ENCODE measurements around the gene DYNC1I2.
A peak's percentile ranks its signal among the peaks of the same experiment; 100 is the strongest.

DYNC1I2 gene

GRCh38 chr2:171675810-171676345 lies 11.4 kb upstream of the DYNC1I2 start:
- H3K4me3 ChIP-seq (ENCODE audit: low read length), result no peak overlapping the region
- H3K27me3 ChIP-seq (ENCODE audit: control insufficient read depth, insufficient read depth, low read length), result no peaks in the 10 kb centered on the region
- H3K9me3 ChIP-seq (ENCODE audit: control insufficient read depth, insufficient read depth, low read length), result no peaks in the 10 kb centered on the region
- no peaks in the 10 kb centered on the region for H3K4me1 ChIP-seq (ENCODE audit: control insufficient read depth, insufficient read depth, low read length)
- DNase-seq (ENCODE audit: low read depth, low spot score), result no peak
- no peak overlapping the region for H3K27ac ChIP-seq (ENCODE audit: low read length)
- no peaks in the 10 kb centered on the region for H3K36me3 ChIP-seq (ENCODE audit: control insufficient read depth, insufficient read depth, low read length)
- no CpG with 5 or more reads among the region's 7 CpGs for WGBS (ENCODE audit: insufficient coverage, insufficient read length)

- Histone ChIP-seq H3K36me3 (ENCODE audit: control insufficient read depth, insufficient read depth, low read length) (no peaks in the 10 kb centered on the region), H3K27me3 (ENCODE audit: control insufficient read depth, insufficient read depth, low read length) (no peaks in the 10 kb centered on the region), H3K27ac (ENCODE audit: low read length) (no peak overlapping the region), H3K4me3 (ENCODE audit: low read length) (no peak overlapping the region), H3K9me3 (ENCODE audit: control insufficient read depth, insufficient read depth, low read length) (no peaks in the 10 kb centered on the region), H3K4me1 (ENCODE audit: control insufficient read depth, insufficient read depth, low read length) (no peaks in the 10 kb centered on the region)
- no CpG with 5 or more reads among the region's 1 CpG for WGBS (ENCODE audit: insufficient coverage, insufficient read length)
- DNase-seq (ENCODE audit: low read depth, low spot score), result no peak
Measured at GRCh38 chr2:171678619-171679018, 8.7 kb upstream of the DYNC1I2 start.

GRCh38 chr2:171688129-171688465 lies 828 bp downstream of the DYNC1I2 start:
- WGBS (ENCODE audit: insufficient coverage, insufficient read length), result no CpG with 5 or more reads among the region's 10 CpGs

GRCh38 chr2:171692331-171692730 lies 5.1 kb downstream of the DYNC1I2 start:
- DNase-seq (ENCODE audit: low read depth, low spot score), result no peak
- Histone ChIP-seq H3K36me3 (ENCODE audit: control insufficient read depth, insufficient read depth, low read length) (no peaks in the 10 kb centered on the region), H3K27ac (ENCODE audit: low read length) (no peak overlapping the region), H3K4me1 (ENCODE audit: control insufficient read depth, insufficient read depth, low read length) (no peaks in the 10 kb centered on the region), H3K9me3 (ENCODE audit: control insufficient read depth, insufficient read depth, low read length) (no peaks in the 10 kb centered on the region), H3K4me3 (ENCODE audit: low read length) (no peak overlapping the region), H3K27me3 (ENCODE audit: control insufficient read depth, insufficient read depth, low read length) (no peaks in the 10 kb centered on the region)
- no CpG with 5 or more reads among the region's 1 CpG for WGBS (ENCODE audit: insufficient coverage, insufficient read length)

More at GRCh38 chr2:171688129-171688465, 828 bp downstream of the DYNC1I2 start:
- Histone ChIP-seq H3K36me3 (ENCODE audit: control insufficient read depth, insufficient read depth, low read length) (no peaks in the 10 kb centered on the region), H3K4me3 (ENCODE audit: low read length) (peak overlapping the region; percentile 82), H3K27ac (ENCODE audit: low read length) (no peak overlapping the region), H3K9me3 (ENCODE audit: control insufficient read depth, insufficient read depth, low read length) (no peaks in the 10 kb centered on the region), H3K27me3 (ENCODE audit: control insufficient read depth, insufficient read depth, low read length) (no peaks in the 10 kb centered on the region), H3K4me1 (ENCODE audit: control insufficient read depth, insufficient read depth, low read length) (no peaks in the 10 kb centered on the region)
- no peak for DNase-seq (ENCODE audit: low read depth, low spot score)

GRCh38 chr2:171702781-171703556 lies 15.7 kb downstream of the DYNC1I2 start:
- H3K4me1 ChIP-seq (ENCODE audit: control insufficient read depth, insufficient read depth, low read length), result no peaks in the 10 kb centered on the region
- H3K36me3 ChIP-seq (ENCODE audit: control insufficient read depth, insufficient read depth, low read length), result 0 out of 2 replicates have a peak, but pooled peaks cover 2% of the 10 kb centered on the region
- no CpG with 5 or more reads among the region's 7 CpGs for WGBS (ENCODE audit: insufficient coverage, insufficient read length)
- no peak overlapping the region for H3K4me3 ChIP-seq (ENCODE audit: low read length)
- no peaks in the 10 kb centered on the region for H3K9me3 ChIP-seq (ENCODE audit: control insufficient read depth, insufficient read depth, low read length)
- no peaks in the 10 kb centered on the region for H3K27me3 ChIP-seq (ENCODE audit: control insufficient read depth, insufficient read depth, low read length)
- no peak overlapping the region for H3K27ac ChIP-seq (ENCODE audit: low read length)
- DNase-seq (ENCODE audit: low read depth, low spot score), result no peak

GRCh38 chr2:171703574-171704347 lies 16.5 kb downstream of the DYNC1I2 start:
- no peaks in the 10 kb centered on the region for H3K27me3 ChIP-seq (ENCODE audit: control insufficient read depth, insufficient read depth, low read length)
- H3K9me3 ChIP-seq (ENCODE audit: control insufficient read depth, insufficient read depth, low read length), result no peaks in the 10 kb centered on the region
- 100% methylated on average over 1 of the region's 4 CpGs for WGBS (ENCODE audit: insufficient coverage, insufficient read length)

GRCh38 chr2:171706152-171706803 lies 19.0 kb downstream of the DYNC1I2 start:
- H3K36me3 ChIP-seq (ENCODE audit: control insufficient read depth, insufficient read depth, low read length), result no peaks in the 10 kb centered on the region
- no peaks in the 10 kb centered on the region for H3K9me3 ChIP-seq (ENCODE audit: control insufficient read depth, insufficient read depth, low read length)
- H3K27ac ChIP-seq (ENCODE audit: low read length), result no peak overlapping the region
- no peak overlapping the region for H3K4me3 ChIP-seq (ENCODE audit: low read length)
- WGBS (ENCODE audit: insufficient coverage, insufficient read length), result no CpG with 5 or more reads among the region's 2 CpGs
- H3K27me3 ChIP-seq (ENCODE audit: control insufficient read depth, insufficient read depth, low read length), result no peaks in the 10 kb centered on the region
- DNase-seq (ENCODE audit: low read depth, low spot score), result no peak
- H3K4me1 ChIP-seq (ENCODE audit: control insufficient read depth, insufficient read depth, low read length), result no peaks in the 10 kb centered on the region

More at GRCh38 chr2:171703574-171704347, 16.5 kb downstream of the DYNC1I2 start:
- no peak overlapping the region for H3K27ac ChIP-seq (ENCODE audit: low read length)
- 0 out of 2 replicates have a peak, but pooled peaks cover 2% of the 10 kb centered on the region for H3K36me3 ChIP-seq (ENCODE audit: control insufficient read depth, insufficient read depth, low read length)
- no peaks in the 10 kb centered on the region for H3K4me1 ChIP-seq (ENCODE audit: control insufficient read depth, insufficient read depth, low read length)
- H3K4me3 ChIP-seq (ENCODE audit: low read length), result no peak overlapping the region
- no peak for DNase-seq (ENCODE audit: low read depth, low spot score)

- Histone ChIP-seq H3K4me1 (ENCODE audit: control insufficient read depth, insufficient read depth, low read length) (no peaks in the 10 kb centered on the region), H3K4me3 (ENCODE audit: low read length) (no peak overlapping the region), H3K36me3 (ENCODE audit: control insufficient read depth, insufficient read depth, low read length) (no peaks in the 10 kb centered on the region), H3K27ac (ENCODE audit: low read length) (no peak overlapping the region), H3K27me3 (ENCODE audit: control insufficient read depth, insufficient read depth, low read length) (no peaks in the 10 kb centered on the region), H3K9me3 (ENCODE audit: control insufficient read depth, insufficient read depth, low read length) (no peaks in the 10 kb centered on the region)
- DNase-seq (ENCODE audit: low read depth, low spot score), result no peak
- no CpG with 5 or more reads among the region's 1 CpG for WGBS (ENCODE audit: insufficient coverage, insufficient read length)
Measured at GRCh38 chr2:171707752-171708151, 20.5 kb downstream of the DYNC1I2 start.

- Histone ChIP-seq H3K9me3 (ENCODE audit: control insufficient read depth, insufficient read depth, low read length) (no peaks in the 10 kb centered on the region), H3K36me3 (ENCODE audit: control insufficient read depth, insufficient read depth, low read length) (no peaks in the 10 kb centered on the region), H3K27ac (ENCODE audit: low read length) (no peak overlapping the region), H3K27me3 (ENCODE audit: control insufficient read depth, insufficient read depth, low read length) (no peaks in the 10 kb centered on the region), H3K4me1 (ENCODE audit: control insufficient read depth, insufficient read depth, low read length) (no peaks in the 10 kb centered on the region), H3K4me3 (ENCODE audit: low read length) (no peak overlapping the region)
- DNase-seq (ENCODE audit: low read depth, low spot score), result no peak
- no CpG with 5 or more reads among the region's 3 CpGs for WGBS (ENCODE audit: insufficient coverage, insufficient read length)
Measured at GRCh38 chr2:171709011-171709685, 21.9 kb downstream of the DYNC1I2 start.

- no peak overlapping the region for H3K27ac ChIP-seq (ENCODE audit: low read length)
- no peaks in the 10 kb centered on the region for H3K27me3 ChIP-seq (ENCODE audit: control insufficient read depth, insufficient read depth, low read length)
- H3K4me1 ChIP-seq (ENCODE audit: control insufficient read depth, insufficient read depth, low read length), result no peaks in the 10 kb centered on the region
- H3K36me3 ChIP-seq (ENCODE audit: control insufficient read depth, insufficient read depth, low read length), result no peaks in the 10 kb centered on the region
- H3K4me3 ChIP-seq (ENCODE audit: low read length), result no peak overlapping the region
- H3K9me3 ChIP-seq (ENCODE audit: control insufficient read depth, insufficient read depth, low read length), result no peaks in the 10 kb centered on the region
- DNase-seq (ENCODE audit: low read depth, low spot score), result no peak
Measured at GRCh38 chr2:171711351-171711750, 24.1 kb downstream of the DYNC1I2 start.
